ENCODE data around the gene JMJD1C. TPM values are rescaled to one million over a fixed set of nuclear protein-coding genes. Genes with fewer than 3 reads are reported as not detected.

Gene JMJD1C
- total and polyA plus RNA-seq, 2 donors (not counting 3 experiments of a cell fraction or from before 2014, with no cell fraction given) = 32.1 to 97.1 TPM

DNA sequence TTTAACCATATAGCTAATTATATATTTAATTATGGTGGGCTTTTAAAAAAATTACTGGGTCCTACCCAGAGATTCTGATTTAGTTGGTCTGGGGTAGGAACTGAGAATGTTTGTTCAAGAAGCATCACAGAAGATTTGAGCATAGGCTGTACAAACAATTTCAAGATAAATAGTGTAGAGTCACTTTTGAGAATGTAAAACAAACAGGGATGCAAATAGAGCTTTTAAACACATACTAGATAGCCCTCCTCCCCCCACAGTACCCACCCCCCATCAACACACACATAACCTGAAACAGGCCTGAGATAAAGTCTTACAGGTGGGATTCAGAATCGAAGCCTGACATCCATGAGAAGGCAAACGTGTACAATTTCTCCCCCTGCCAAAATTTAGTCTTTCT is 39.8 kb upstream of the JMJD1C start:
- CTCF ChIA-PET = interaction anchor here (1.1 to 1.6 kb wide), 4 partner anchors 10 to 262 kb away, joined by 3 to 4 read pairs (median 4); no protein-coding TSS in a partner anchor

More for the DNA sequence above, 39.8 kb upstream of the JMJD1C start:
- no TSS peak for BruUV-seq (replicated peaks)
- intact Hi-C loops (cut with micrococcal nuclease) = no loop called here
- Histone ChIP-seq H3K79me2 (ENCODE audit: control insufficient read depth, insufficient read depth, low read length) (peaks cover 53% of the 10 kb centered on the region), H3K9ac (replicated peaks; ENCODE audit: extremely low read depth, insufficient read depth, low read length) (no peak overlapping the region), H3K27ac (ENCODE audit: insufficient read depth, low read depth, low read length) (no peak overlapping the region), H3K4me1 (ENCODE audit: control insufficient read depth, extremely low read depth, insufficient read depth, low read length) (no peaks in the 10 kb centered on the region), H3K9me1 (replicated peaks; ENCODE audit: control insufficient read depth, extremely low read depth, insufficient read depth, low read length) (no peaks in the 10 kb centered on the region), H3K9me3 (replicated peaks; ENCODE audit: control insufficient read depth, insufficient read depth, low read length) (no peaks in the 10 kb centered on the region), H3K4me2 (ENCODE audit: insufficient read depth, low read length) (no peak overlapping the region), H3K27me3 (ENCODE audit: control insufficient read depth in 2 of 2, insufficient read depth in 2 of 2, low read length in 2 of 2) (no peaks in the 10 kb centered on the region), H3K4me3 (replicated peaks in 1 of 3; ENCODE audit: insufficient read depth in 1 of 3, low read depth in 1 of 3, low read length in 3 of 3) (no peak overlapping the region), H2AFZ (ENCODE audit: low read depth, low read length) (no peak overlapping the region), H3K36me3 (ENCODE audit: control insufficient read depth in 2 of 2, extremely low read depth in 1 of 2, insufficient read depth in 2 of 2, low read length in 2 of 2) (no peaks in the 10 kb centered on the region), H4K20me1 (replicated peaks; ENCODE audit: control insufficient read depth, extremely low read depth, insufficient read depth, low read length) (peaks cover 2% of the 10 kb centered on the region)
- POLR2A ChIA-PET = interaction anchor here (0.7 to 0.8 kb wide), 2 partner anchors 9 to 68 kb away, joined by 4 read pairs; no protein-coding TSS in a partner anchor
- DNase-seq (ENCODE audit: low read depth, low spot score) = no peak
- TF ChIP-seq GATA2 (IDR thresholded peaks at IDR 0.05; ENCODE audit: insufficient read depth, insufficient read length, low read depth, low read length) (no peak), EZH2 (IDR thresholded peaks at IDR 0.05; ENCODE audit: borderline replicate concordance, low read depth, low read length, severe bottlenecking) (no peak), MYC (IDR thresholded peaks at IDR 0.05; ENCODE audit: low read depth, low read length) (no peak), POLR2AphosphoS5 (IDR thresholded peaks at IDR 0.05; ENCODE audit: insufficient read depth, low read depth, low read length) (no peak), JUN (IDR thresholded peaks at IDR 0.05; ENCODE audit: borderline replicate concordance, insufficient read depth, insufficient read length, low read depth) (no peak), FOS (IDR thresholded peaks at IDR 0.05; ENCODE audit: borderline replicate concordance, insufficient read depth, low read length) (no peak), POLR2A (IDR thresholded peaks at IDR 0.05; ENCODE audit: low read depth, low read length) (no peak)
- TF ChIP-seq, protein P1, sequence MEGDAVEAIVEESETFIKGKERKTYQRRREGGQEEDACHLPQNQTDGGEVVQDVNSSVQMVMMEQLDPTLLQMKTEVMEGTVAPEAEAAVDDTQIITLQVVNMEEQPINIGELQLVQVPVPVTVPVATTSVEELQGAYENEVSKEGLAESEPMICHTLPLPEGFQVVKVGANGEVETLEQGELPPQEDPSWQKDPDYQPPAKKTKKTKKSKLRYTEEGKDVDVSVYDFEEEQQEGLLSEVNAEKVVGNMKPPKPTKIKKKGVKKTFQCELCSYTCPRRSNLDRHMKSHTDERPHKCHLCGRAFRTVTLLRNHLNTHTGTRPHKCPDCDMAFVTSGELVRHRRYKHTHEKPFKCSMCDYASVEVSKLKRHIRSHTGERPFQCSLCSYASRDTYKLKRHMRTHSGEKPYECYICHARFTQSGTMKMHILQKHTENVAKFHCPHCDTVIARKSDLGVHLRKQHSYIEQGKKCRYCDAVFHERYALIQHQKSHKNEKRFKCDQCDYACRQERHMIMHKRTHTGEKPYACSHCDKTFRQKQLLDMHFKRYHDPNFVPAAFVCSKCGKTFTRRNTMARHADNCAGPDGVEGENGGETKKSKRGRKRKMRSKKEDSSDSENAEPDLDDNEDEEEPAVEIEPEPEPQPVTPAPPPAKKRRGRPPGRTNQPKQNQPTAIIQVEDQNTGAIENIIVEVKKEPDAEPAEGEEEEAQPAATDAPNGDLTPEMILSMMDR (IDR thresholded peaks at IDR 0.05; ENCODE audit: extremely low read depth in 1 of 2, insufficient read depth in 1 of 2, low read depth in 1 of 2, low read length in 2 of 2) = no peak
- FAIRE-seq = no peak
- dilution Hi-C loops (cut with MboI; ENCODE audit: extremely low pct_ligation_motif_present, low sequenced_read_pairs) = no loop called here

All from endothelial cell of umbilical vein (primary cell).